ENCODE measurements around the gene HOMER3.

Gene HOMER3

DNA sequence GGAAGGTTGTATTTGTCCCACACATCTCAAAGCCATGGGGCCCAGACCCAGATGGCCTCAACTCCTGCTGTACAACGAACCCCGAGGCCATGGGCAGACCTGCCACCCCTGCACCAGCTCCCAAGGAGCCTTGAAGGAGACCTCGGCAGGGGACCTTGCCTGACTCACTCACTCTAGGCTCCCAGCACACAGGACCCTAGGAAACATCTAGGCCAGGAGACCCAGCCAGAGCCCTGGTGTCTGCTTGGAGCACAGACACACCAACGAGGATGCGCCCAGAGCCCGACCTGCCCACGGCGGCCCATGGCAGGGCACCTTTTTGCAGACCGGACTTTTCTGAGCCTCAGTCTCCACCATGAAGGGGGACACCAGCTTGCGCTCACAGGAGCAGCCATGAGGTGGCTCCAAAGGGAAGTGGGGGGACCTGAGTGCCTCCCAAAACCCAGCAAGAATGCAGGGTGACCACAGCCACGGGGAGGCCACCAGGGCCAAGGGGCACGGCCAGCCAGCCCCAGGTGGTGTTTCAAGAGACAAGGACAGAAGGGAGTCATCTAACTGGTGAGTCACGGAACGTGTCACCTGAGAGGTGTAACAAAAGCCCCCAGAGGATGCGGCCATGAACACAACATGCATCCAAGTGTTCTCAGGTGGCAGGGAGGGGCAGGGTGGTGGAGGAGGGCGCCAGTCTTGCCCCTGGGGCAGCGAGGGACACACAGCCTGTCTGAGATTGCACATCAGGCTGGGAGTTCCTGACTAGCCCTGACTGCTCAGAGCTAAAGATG, 40.1 kb downstream of the HOMER3 start:
- no peak for DNase-seq

DNA sequence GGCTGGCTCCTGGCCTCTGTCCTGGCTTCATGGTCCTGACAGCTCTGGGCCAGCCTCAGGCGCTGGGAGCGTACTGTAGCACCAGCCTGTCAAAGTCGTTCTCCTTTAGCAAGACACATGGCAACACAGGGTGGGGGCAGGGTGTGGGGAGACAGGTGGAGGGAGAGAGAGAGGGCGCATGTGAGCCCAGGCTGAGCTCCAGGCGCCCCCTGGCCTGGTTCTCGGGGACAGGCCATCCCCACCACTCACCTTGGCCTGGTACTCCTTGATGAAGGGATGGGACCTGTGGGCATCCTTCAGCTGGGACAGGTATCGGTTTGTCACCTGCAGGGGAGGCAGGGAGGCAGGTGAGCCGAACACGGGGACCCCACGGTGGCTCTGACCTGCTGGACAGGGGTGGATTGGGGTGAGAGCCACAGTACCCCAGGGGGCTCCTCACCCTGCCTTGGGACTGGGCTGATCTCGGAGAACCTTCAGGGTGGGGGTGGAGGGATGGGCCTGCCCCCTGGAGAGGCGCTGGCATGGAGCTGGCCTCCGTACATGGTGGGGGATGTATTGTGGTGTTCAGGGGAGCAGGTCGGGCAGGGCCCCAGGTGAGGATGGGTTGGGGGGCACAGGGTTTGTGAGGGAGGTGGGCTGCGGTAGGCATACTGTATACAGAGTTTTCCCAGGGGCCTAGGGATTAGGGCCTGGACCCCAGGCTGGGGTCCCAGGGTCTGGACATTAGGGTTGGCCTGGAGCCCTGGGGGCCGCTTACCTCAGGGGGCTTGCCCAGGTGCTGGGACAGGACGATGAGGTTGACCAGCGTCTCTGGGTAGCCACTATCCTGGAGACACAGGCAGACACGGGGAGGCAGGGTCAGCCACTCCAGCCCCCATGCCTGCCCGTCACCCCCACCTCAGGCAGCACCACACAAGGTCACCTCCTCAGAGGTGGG, 41.1 kb downstream of the HOMER3 start:
- no peak for DNase-seq

DNA sequence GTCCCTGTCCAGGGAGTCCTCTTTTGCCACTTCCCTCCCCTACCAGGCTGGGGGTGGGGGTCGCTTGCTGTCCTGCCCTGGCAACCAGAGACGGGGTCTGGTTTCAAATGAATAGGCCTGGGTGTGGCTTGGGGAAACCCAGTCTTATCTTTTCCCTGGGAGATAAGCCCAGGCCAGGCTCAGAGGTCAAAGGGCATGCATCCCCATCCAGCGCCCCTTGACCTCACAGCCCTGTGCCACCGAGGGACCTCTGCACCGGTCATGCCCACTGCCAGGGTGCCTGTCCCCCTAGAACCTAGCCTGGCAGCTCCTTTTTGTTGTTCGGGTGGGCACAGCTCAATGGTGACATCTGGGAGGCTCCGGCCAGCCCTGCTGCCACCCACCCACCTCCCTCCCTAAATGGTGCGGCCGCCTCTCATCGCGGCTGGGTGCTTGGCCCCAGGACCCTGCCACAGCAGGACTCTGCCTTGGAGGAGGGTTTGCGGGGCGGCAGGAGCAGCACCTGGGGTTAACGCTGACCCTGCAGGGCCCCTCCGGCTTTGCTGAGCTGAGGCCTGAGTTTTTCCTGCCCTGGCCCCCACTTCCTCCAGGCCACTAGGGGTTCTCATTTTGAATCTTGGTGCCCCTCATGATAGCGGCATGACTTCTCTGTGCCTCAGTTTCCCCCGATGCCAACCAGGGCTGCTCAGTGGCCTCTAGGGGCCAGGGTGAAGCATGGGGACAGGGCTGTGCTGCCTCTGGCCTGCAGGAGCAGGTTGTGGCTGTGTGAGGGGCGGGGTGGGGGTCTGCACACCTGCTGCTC, 42.2 kb downstream of the HOMER3 start:
- no peak for DNase-seq

DNA sequence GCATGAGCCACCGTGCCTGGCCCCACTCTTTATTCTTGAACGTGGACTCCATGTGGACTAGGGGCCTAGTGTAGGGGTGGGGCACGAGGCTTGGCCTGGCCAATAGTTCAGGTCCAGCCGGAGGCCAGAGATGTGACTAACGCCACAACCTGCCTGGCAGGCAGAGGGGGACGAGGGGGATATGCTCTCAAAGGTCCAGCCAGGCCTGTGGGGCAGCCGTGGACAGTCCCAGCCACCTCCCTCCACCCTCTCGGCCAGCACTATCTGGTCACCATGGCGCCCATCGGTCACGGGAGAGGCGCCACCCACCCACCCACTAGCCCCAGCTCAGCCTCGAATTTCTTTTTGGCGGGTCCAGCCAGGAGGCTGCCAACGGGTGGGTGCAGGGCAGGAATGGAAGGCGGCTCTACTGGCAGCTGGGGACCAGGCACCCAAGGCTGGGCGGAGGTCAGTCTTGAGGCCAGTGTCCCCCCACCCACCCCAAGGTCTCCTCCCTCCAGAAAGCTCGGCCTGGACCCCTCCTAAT, 42.9 kb downstream of the HOMER3 start:
- no peak for DNase-seq

DNA sequence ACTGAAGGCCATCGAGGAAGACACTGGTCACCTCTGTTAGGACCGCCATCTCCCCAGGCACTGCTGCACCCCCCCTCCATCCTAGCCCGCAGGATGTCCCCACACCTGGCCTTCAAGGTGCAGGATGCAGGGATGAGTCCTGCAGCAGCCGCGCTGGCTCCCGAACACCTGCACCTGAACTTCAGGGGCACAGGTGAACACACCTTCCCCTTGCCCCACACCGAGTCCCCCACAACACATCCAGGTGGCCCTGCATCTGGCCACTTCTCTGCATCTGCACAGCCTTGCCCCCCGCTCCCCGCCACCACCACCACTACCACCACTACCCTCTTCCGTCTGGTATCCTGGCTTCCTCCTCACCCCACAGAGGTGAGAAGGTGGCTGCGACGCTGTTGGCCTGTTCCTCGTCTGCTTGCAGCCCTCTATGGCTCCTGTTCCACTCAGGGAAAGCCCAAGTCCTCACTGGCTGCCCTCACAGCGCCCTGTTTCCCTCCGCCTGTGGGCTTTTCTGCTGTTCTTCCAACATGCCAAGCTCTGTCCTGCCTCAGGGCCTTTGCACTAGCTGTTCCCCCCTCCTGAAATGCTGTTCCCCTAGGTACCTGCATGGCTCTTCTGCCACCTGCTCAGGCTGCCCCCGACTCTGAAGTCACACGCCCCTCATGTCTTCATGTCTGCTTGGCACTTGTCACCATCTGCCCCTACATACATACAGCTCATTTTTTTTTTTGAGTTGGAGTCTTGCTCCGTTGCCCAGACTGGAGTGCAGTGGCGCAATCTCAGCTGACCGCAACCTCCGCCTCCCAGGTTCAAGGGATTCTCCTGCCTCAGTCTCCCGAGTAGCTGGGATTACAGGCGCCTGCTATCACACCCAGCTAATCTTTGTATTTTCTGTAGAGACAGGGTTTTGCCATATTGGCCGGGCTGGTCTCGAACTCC, 43.7 kb downstream of the HOMER3 start:
- DNase-seq = no peak

DNA sequence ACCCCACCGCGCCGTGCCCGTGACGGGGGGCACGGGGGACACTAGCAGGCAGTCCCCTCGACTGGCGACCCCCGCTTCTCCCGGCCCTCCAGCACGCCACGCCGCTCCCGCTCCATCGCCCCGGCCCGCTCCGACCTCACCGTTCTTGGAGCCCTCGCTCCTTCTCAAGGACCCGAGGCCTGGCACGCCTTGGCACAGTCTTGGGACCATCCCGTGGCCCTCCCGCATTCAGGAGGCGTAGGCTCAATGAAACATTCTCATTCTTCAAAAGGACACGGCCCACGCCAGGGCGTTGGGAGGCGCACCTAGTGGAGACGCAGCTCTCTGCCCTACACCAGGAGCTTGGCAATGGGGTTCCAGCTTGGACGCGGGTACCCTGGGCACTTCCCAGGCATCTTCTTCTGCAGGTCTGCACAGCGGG, 44.6 kb downstream of the HOMER3 start:
- no peak for DNase-seq

DNA sequence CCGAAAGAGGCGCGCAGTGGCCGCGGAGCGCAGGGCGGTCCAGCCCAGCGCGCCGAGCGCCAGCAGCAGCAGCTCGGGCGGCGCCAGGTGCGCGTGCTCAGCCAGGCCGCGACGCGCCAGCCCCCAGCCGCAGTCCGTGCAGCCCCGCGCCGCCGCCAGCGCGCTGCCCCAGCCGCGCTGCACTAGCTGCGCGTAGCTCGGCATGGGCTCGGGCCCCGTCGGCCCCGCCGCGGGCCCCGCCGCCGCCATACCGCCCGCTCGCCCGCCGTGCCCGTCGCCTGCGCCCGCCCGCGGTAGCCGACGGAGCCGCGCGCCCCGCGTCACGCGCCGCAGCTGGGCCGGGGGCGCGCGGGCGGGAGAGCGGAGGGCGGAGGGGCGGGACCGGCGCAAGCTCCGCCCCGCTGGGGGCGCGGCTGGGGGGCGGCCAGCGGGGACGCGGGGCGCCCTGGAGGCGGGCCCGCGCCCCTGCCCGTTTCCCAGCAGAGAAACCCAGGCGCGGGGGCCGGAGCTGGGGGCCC, 45.1 kb downstream of the HOMER3 start, which contains the start of gene CERS1:
Gene CERS1 (minus strand): TSS at position 335 of the 518 bp plus-strand sequence. CDS start 86 bp downstream, at position 249.
- no peak for DNase-seq

DNA sequence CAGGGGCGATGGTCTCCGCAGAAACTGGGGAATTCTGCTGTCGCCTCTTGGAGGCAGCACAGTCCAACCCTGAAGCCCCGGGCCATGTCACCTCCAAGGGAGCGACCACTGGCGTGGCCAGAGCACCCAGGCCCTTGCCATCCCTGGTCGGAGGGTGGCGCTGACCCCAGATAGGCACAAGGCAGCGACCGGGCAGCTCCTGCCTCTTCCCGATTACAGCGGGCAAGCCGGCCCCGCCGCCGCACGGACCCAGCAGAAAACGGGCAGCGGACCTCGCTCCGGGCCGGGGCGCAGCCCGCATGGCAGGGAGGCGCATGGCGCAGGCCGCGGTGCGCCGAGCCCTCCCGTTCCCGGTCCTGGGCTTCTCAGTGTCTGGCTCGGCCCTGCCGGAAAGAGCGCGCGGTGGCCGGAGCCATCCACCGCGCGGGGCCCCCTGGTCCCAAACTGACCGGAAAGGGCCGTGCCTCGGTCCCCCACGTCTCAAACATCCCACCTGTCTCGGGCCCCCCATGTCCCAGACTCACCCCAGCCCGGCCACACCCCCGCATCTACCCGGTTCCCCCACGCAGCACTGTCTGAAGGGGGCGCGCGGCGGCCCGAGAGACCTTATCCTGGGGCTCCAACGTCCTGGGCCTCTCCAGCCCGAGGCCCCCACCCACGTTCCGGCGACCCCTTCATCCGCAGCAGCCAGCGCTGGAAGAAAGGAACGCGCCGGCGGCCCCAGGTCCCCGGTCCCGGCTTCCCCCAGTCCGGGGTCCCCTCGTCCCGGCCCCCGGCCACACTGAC, 45.8 kb downstream of the HOMER3 start:
- no peak for DNase-seq

DNA sequence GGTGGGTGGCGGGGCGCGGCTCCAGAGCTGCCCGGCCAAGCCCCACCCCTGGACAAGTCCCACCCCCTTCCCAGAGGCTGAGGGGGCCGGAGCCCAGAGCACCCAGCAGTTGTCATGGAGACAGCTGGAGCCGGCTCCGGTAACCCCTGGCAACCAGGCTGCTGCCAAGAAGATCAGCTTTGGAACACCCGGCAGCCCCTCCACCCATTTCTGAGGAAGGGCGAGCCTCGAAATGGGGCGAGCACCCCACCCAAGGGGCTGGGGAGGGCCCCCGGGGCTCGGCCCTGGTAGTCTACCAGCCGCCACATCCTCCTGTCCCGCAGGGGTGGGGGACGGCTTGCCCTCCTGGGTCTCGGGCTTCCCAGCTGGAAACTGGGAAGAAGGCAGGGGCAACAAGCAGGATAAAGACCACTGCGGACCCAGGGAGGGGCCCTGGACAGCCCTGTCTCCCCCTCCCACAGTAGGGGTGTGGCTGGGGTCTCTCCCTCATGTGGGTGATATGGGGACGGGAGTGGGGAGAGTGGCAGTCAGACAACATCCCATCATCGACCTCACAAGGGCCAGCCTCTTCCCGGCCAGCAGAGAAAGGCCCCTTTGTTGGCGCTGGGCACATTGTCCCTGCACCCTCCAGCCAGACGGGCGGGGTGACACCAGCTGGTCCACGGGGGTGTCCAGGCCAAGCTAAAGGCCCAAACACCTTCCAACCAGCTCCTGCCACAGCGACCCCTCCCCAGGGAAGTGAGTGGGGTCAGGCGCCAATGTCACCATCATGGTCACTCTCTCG, 46.6 kb downstream of the HOMER3 start:
- no peak for DNase-seq

DNA sequence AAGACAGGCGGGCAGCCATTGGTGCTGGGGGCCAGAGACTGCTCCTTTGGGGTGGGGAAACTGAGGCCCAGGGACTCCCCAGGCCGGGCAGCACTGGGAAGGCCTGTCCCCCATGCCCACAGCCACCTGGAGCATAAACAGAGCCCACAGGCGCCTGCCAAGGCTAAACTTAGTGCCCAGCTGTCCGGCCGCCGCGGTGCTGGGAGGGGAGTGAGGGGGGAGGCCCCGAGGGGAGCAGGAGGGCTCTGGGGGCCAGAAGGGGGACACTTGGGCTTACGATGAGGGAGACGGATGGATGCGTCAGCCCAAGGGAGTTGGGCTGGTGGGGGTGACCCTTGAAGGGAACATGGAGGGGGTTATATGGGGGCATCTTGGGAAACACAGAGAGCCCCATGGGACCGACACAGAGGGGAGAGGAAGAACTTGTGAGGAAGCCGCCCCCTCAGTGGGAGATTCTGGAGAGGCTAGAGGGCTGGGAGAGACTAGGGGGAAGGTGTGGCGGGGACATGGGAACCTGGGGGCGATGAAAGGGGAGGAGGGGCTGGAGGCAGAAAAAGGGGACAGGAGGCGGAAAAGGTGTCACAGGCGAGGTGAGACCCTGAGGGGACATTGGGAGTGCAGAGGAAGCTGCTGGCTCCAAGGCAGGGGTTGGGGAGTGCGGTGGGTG, 47.3 kb downstream of the HOMER3 start:
- DNase-seq = no peak

DNA sequence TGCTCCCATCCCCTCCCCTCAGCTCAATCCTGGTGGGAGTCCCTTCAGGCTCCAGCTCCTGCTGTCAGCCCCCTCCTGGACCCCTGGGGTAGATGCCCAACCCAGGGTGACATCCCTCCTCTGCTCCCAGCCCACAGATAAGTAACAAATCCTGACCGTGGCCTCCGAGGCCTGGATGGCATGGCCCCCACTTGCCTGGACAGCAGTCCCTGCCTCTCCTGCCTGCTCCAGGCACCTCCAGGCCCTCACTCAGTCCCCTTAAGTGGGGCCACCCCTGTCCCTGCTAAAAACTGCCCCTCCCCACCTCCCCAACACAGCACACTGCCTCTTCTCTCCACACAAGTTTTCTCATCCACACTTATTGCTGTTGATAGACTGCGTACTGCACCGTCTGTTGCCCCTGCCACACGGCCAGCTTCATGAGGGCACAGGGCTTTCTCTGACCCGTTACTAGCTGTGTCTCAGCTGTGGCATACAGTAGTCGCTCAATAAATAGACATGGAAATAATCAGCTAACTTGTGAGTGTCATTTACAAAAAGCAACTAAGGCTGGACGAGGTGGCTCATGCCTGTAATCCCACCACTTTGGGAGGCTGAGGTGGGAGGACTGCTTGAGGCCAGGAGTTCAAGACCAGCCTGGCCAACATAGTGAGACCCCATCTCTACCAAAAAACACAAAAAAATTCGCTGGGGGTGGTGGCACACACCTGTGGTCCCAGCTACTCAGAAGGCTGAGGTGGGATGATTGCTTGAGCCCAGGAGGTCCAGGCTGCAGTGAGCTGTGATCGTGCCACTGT, 50.9 kb downstream of the HOMER3 start:
- DNase-seq = no peak

DNA sequence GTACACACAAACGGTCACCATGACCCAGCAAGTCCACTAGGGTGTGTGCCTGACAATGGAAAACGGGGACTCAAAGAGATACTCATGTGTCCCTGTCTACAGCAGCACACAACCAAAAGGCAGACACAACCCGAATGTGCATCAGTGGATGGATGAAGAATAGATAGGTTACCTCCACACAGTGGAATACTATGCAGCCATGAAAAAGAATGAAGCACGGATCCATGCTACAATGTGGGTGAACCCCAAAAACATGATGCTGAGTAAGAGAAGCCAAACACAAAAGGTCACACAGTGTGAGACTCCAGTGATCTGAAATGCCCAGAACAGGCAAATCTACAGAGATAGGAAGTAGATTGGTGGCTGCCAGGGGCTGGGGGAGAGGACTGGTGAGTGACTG, 54.0 kb downstream of the HOMER3 start:
- DNase-seq = no peak

DNA sequence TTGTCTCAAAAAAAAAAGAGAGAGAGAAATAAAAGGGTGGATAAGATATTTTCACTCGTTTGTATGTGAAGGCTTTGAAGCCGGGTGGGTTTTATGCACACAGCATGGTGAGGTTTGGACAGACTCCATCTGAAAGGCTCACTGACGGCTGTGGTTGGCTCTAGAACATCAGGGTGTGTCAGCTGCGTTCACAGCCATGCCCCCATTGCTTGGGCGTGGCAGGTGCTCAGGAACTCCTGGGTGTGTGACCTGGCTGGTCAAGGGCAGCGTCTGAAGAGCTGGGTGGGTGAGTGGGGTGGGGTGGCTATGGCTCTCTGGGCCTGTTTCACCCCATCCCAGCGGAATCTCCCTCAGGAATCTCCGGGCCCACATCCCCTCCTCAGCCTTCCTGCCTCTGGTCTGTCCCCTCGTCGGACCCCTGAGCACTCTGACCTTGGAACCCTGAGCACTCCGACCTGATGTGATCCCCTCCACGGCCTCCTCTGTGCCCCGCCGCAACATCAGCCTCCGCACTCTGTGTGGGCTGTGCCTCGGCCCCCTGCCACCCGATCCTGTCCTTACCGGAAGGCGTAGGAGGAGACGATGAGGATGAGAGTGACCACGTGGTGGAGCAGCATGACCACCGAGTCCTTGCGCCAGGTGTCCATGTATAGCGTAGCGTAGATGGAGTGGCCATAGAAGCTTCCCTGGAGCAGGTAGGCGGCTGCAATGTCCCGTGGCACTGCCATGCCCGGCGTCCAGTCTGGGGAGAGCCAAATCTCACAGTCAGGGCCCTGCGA, 57.3 kb downstream of the HOMER3 start:
- DNase-seq = no peak

DNA sequence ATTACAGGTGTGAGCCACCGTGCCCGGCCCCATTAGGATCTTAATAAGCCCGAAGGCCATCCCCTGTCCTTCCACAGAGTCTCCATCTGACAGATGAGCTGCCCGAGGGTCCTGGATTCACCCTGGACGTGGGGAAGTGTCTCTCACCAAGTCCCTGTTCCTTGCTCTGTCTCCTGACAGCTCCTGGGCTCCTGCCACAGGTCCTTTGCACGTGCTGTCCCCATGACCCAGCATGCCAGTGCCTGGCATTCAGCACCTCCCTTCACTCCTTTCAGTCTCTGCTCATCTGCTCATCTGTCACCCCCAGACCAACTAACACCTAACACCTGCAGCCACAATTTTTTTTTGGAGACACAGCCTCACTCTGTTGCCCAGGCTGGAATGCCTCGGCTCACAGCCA, 59.5 kb downstream of the HOMER3 start:
- DNase-seq = no peak

DNA sequence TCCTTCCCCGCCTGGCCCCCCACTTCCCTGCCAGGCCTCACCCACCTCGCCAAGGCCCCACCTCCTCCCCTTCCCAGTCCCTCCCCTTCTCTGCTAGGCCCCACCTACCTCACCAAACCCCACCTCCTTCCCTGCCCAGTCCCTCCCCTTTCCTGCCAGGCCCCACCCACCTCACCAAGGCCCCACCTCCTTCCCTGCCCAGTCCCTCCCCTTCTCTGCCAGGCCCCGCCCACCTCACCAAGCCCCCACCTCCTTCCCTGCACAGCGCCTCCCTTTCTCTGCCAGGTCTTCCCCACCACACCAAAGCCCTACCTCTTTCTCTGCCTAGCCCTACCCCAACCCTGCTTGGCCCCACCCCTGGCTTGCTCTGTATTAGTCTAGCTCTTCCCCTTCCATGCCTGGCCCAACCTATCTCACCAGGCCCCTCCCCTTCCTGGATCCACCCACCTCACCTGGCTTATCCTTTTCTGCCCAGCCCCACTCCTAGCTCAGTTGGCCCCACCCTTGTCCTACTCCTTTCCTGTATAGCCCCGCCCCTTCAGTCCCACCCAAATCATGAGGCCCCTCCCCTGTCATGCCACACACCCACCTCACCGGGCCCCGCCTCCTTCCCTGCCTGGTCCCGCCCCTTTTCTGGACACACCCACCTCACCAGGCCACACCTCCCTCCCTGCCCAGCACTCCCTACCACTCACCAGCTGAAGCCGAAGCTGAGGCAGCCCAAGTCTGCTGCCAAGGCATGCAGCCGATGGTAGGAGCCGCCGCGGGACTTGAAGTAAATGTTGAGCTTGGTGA, 61.2 kb downstream of the HOMER3 start:
- no peak for DNase-seq
